VCaP (cell line): ENCODE results near the gene CDC42EP4.
A peak's percentile ranks its signal among the peaks of the same experiment; 100 is the strongest.

Experiments used
- H3K27ac ChIP-seq: fragments of 450-650 bp; 2 replicates; pipeline ENCODE4 v1.5.1; 2017
- CTCF ChIP-seq: fragments of 450-650 bp; conservative IDR thresholded peaks from 2 replicates; pipeline ENCODE4 v1.5.1; 2017; ENCODE audit warnings: mild to moderate bottlenecking, moderate library complexity

Gene CDC42EP4

GRCh38 chr17:73279704-73280103 is 32.1 kb downstream of the CDC42EP4 start:
- H3K27ac ChIP-seq: peak overlapping the region; percentile 85
- TF ChIP-seq CTCF: no peak

GRCh38 chr17:73278465-73279453 is 33.0 kb downstream of the CDC42EP4 start:
- H3K27ac ChIP-seq: peak overlapping the region; percentile 85
- no peak for TF ChIP-seq CTCF

GRCh38 chr17:73278049-73278464 is 33.7 kb downstream of the CDC42EP4 start:
- H3K27ac ChIP-seq: peak overlapping the region; percentile 85
- TF ChIP-seq CTCF: no peak

DNA sequence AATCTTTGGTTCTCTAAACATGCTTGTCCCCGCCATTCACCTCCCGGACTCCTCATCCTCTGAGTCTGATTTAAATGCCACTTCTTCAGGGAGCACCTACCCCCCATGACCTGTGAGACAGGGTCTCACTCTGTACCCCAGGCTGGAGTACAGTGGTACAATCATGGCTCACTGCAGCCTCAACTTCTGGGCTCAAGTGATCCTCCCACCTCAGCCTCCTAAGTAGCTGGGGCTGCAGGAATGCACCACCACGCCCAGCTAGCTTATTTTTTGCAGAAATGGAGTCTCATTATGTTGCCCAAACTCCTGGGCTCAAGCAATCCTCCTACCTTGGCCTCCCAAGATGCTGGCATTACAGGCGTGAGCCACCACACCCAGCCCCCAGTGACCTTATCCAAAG is 37.3 kb downstream of the CDC42EP4 start:
- no peak overlapping the region for H3K27ac ChIP-seq
- no peak for TF ChIP-seq CTCF

DNA sequence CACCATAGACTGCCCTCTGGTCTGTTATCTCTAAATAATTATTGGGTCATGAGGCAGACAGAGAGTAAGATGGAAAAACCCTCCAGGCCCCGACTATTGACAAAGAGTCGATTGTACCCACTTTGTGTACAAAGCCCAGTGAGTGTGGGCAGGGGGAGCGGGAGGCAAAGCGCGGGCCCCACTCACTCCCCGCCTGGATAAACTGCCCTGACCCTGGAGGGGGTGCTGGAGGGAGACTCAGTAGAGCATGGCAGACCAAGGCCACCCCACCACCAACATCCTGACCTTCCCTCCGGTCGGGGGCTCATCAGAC is 38.9 kb downstream of the CDC42EP4 start:
- no peak overlapping the region for H3K27ac ChIP-seq
- TF ChIP-seq CTCF: no peak

GRCh38 chr17:73271072-73271471 is 40.7 kb downstream of the CDC42EP4 start:
- no peak overlapping the region for H3K27ac ChIP-seq
- no peak for TF ChIP-seq CTCF

DNA sequence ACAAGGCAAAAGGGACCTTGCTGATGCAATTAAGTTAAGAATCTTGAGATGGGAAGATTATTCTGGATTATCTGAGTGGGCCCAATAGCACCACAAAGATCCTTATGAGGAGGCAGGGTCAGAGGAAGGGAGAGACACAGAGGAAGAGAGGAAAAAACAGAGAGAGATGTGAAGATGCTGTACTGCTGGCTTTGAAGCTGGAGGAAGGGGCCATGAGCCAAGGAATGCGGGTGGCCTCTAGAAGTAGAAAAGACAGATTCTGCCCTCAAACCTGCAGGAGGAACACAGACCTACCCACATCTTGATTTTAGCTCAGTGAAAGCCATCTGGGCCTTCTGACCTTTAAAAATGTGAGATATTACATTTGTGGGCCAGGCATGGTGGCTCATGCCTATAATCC is 42.0 kb downstream of the CDC42EP4 start:
- H3K27ac ChIP-seq: no peak overlapping the region
- no peak for TF ChIP-seq CTCF
